SHP77 treated with DMSO at 0.1 percent for 48 hours (cell line): ENCODE data around the gene STX11.
"Not testable (repeated sequence)": the region's sequence is repeated elsewhere in the genome, so short reads cannot be mapped to it uniquely, and the experiment has no call there.

Source experiments
- DNase-seq: peaks from one replicate; lab custom pipeline; 2025; lab: John Stamatoyannopoulos, UW

The STX11 gene

DNA sequence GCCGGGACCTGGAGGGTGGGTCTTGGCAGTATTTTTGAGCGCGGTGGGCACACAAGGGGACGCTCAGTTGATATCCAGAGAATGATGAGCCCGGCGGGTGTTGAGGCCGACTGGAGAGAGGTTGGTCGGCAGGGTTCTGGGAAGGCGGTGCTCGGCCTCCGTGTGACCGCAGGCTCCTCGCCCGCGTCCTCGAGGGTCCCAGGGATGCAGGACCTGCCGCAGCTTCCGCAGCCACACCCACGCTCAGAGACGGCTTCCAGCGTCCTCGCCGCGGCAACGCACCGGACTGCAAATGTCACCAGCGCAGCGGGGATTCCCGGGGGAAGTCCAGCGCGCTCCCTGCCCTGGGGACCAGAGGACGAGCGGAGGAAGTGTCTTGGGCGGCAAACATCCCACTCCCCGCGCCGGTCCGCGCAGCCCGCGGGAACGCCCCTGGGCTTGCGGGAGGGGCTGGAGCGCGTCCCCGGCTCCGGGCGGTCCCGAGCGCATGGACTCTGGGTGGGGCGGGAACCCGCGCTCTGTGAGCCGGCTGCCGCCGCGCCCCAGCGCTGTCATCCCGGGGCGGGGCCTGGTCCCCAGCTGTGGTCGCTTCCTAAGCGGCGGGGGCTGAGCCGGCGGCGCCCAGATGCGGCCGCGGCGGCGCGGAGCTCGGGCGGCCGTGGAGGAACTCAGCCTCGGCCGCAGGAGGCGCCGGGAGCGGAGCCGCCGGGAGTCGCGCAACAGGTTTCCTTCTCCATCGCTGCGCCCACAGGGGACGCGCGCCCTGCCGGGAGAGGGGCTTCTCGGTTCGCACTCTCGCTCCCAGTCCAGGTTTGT, at the start of gene STX11:
Gene STX11 (plus strand): TSS at position 624 of the 816 bp plus-strand sequence. CDS start 36,111 bp downstream, outside the sequence.
- DNase-seq = no peak

DNA sequence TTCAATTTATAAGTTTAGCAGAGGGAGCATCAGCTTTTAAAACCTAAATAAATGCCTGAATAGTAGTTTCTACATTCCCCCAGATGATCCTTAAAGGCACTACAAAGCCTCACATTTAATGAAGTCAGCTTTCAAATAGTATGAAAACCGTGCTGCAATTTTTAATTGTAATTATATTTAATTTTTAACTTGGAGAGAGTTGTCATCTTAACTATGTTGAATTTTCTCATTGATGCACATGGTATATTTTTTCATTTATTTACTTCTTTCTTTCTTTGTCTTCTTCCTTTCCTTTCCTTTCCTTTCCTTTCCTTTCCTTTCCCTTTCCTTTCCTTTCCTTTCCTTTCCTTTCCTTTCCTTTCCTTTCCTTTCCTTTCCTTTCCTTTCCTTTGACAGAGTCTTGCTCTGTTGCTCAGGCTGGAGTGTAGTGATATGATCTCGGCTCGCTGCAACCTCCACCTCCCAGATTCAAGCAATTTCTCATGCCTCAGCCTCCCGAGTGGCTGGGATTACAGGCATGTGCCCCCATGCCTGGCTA, 47.2 kb upstream of the STX11 start:
- no peak for DNase-seq

DNA sequence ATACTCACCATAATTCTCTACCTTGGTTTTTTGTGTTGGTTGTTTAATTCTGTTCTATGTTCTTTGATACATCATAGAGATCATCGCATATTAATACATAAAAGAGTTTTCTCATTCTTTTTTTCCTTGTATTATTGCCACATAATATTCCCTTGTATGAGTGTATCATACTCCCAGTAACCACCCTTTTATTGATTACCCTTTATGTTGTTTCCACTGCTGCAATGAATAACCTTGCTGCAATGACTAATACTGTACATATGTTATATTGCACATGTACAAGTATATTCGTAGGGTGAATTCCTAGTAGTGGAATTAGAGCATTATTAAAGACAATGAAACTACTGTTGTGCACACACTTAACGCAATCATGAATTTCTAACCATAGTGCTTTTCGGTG, 45.8 kb upstream of the STX11 start:
- DNase-seq = no peak

DNA sequence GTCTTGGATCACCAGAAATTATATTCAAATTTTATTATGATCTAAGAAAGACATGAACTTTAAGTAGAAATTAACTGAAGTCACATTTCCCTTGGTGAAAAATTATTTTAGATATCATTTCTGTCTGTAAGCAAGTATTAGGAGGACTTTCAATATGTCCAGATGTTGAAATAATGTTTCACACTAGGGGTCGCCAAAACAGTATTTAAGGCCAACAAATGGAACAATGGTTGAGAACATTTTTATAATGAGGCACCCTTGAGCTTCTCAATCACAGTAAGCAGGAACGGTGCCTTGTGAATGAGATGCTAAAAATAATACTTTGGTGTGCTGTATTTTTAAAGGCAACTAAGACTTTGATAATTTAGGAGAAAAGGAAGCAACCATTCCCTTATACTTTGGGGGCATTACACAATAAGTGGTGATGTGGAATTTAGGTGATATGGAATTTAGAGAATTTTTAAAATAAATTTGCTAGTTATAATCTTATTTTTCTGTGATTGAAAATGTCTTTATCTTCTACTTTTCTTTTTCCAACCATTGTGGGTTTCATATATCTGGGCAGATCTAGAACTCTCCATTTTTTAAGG, 45.3 kb upstream of the STX11 start:
- no peak for DNase-seq

DNA sequence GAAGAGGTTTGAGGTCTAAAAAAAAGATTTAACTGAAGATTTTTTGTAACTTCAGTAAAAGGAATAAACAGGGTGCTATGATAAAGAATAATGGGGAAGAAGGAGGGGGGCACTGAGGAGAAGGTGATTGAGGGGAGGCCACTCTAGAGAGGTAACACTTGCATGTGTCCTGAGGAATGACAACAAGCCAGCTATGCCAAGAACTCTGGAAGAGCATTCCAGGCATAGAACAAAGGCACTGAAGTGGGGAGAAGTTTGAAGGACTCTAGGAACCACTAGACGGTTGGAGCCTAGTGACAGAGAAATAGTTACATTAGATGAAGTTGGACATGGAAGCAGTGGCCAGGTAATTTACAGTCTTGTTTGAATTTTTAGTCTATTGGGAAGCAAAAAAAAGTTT, 44.1 kb upstream of the STX11 start:
- no peak for DNase-seq

DNA sequence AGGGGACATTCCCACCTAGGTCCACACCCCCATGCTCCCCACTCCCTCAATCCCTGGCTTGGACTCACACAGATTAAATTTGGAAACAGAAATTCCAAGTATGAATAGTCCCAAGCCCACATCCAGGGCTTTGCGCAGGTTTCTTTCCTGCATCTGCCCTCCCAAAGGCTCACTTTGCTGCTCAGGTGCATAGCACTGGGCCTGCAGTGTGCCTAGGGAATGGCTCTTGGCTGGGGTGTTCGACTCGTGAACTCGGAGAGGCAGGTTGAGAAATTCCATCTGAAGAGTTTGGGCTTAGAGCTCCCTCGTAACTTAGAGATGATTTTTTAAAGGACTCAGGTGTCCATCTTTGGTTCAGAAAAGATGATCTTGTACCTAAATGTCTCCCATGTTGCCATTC, 40.1 kb upstream of the STX11 start:
- no peak for DNase-seq

DNA sequence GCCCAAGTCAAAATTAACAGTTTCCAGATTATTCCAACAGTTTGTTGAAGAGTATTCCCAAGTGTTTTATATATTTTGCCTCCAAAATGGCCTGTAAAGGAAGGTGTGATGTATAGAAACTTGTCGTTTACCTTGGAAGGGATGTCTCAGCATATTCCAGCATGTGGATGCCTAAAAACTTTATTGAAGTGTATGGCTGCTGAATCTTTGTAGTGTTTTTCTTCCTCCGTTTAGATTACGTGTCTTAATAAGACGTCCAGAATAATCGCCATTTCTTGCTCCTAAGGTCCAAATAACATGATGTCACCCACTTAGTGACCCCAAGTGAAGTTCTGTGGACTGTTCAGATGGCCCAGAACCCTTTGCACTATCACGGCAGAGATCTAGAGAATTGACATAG, 37.0 kb upstream of the STX11 start:
- DNase-seq = no peak

DNA sequence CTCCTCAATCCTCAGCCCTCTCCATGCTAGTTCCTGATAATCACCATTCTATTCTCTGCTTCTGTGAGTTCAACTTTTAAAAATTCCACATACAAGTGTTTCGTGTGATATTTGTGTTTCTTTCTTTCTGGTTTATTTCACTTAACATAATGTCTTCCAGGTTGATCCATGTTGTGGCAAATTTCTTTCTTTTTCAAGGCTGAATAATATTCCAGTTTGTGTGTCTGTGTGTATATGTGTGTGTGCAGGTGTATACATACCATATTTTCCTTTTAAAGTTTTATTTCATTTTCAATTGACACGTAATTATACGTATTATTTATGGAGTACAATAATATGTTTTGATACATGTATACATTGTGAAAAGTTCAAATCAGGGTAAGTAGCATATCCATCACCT, 35.1 kb upstream of the STX11 start:
- DNase-seq = no peak

DNA sequence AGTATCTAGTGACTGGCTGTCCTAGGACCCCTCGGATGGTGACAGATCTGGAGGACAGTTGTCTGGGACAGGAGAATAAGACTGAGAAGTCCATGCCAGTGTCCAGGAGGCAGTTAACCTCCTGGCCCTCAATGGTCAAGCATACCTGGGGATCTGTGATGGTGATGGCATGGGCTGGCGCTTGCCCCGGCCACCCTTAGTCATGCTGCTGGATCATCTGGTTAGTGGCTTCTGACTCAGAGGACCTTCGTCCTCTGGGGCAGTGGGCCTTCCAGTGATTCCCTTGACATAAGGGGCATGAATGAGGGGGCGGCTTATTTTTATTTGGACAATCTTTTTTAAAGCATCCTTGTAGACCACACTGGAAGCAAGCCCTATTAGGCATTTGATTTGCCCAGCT, 30.9 kb upstream of the STX11 start:
- no peak for DNase-seq

DNA sequence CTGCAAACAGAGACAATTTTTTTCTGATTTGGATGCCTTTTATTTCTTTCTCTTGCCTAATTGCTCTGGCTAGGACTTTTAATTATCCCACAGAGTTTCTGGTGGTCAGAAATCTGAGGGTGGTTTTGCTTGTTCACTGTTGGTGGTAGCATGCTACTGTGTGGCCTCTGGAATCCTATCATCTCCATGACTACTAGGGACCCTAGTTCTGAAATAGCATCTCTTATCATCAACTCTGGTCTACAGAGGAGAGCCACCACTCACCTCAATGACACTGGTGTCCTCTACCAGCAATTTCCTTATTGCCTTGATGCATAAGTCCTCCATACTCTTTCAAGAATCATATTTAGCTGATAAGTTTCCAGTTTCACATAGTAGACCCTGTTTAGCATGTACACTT, 27.5 kb upstream of the STX11 start:
- no peak for DNase-seq

DNA sequence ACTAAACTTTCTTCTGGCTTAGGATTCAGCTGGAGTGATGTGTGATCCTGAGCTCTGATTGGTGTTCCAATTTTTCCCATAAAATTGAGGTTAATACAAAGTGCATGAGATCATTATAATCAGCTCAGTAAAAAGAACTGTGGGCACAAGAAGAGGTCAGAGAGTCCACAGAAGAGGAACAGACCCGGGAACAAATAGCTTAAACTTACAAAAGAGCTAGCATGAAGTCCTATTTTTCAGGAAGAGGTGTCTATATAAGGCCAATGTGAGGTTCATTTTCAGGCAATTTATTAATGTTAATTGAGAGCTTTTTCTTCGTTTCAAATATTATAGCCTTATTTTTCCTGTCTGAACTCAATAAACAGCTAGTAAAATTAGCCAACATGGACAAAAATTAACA, 26.9 kb upstream of the STX11 start:
- no peak for DNase-seq

DNA sequence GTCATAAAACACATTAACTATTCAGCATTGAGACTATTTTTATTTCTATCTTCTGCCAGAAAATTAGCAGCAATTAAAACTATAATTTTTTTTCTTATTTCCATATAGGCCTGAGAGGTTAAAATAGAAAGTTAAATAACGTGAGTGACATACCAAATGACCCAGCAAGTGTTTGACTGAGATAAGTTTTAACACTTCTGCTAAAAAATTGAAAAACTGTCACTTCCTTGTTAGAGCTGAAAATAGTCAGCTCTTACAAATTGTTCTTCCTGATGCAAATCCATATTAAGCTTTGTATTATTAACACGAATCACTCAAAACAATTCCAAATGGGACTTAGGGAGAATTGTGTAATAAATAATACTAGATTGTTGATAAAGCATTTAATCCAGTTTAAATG, 26.5 kb upstream of the STX11 start:
- no peak for DNase-seq

DNA sequence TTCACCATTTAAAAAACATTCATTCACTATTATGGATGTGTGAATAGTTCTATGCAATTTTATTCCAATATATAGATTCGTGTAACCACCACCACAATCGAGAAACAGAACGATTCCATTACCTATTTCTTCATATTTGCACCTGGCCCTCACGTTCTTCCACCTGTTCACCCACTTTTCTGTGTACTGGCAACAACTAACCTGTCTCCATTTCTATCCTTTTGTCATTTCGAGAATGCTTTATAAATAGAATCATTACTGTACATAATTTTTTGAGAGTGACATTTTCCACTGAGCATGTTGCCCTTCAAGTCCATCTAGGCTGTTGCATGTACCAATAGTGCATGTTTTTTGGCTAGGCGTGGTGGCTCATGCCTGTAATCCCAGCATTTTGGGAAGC, 23.2 kb upstream of the STX11 start:
- no peak for DNase-seq

DNA sequence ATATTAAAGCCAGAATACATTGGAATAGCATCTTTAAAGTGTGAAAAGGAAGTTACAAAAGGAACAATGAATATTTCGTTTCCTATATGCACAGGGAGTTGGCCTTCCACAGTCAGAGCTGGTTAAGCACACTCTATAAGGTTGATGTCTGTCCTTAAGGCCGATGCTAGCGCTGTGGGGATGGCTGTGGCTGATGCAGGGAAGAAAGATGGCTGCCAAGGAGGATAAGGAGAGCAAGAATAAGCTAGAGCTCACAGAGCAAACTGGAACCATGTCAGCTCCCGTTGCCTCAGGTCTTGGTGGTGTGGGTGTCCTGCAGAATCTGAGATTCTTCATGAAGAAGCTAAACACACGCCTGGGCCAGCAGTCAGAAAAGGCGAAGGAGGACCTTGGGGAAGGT, 20.8 kb upstream of the STX11 start:
- DNase-seq = no peak

DNA sequence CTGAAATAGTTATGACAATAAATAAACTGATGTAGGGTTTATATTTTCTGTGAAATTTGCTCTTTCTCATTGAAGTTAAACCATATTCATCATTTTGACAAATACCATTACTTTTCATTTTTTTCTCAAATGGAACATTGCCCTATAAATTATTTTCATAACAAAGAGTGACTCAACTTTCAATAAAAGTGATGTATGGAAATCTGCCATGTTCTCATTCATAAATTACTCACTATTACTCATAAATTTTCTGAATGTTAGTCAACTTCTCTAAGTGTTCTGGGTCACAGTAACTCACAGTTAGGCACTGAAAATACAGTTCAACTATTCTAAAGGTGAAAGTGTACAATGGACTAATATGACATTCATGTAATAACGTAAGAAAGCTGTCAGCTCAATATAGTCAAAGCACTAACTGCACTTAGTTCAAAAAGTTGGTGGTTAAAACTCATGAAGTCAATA, 19.0 kb upstream of the STX11 start:
- no peak for DNase-seq

DNA sequence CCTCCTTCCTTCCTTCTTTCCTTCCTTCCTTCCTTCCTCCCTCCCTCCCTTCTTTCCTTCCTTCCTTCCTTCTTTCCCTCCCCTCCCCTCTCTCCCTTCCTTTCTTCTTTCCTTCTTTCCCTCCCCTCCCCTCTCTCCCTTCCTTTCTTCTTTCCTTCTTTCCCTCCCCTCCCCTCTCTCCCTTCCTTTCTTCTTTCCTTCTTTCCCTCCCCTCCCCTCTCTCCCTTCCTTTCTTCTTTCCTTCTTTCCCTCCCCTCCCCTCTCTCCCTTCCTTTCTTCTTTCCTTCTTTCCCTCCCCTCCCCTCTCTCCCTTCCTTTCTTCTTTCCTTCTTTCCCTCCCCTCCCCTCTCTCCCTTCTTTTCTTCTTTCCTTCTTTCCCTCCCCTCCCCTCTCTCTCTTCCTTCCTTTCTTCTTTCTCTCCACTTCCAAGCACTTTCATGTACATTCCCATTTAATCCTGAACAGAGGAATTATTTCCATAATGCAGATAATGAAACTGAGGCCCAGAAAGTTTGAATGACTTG, 18.1 kb upstream of the STX11 start:
- not testable (repeated sequence) for DNase-seq

DNA sequence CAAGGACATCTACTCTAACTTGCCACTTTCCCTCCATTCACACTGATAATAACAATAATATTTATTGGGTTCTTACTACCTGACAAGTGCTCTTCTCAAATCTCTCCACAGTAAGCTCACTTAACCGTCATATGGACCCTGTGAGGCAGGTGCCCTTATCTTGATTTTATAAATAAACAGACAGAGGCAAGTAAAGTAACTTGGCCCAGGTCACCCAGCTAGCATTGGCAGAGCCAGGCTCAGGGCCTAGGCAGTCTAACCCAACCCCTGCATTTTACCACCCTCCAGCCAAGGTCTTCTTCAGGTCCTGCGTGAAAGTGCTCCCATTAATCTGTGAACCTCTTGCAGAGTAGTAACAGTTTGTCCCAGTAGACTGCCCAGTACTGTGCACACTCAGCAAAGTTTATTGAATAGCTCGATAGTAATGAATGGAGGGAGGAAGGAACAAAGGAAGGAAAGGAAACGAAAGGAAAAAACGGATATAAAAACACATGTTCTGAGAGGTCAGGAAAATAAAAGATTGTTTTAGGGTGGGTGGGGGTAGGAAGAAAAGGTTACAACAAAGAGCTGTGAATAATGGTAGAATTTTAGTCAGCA, 17.0 kb upstream of the STX11 start:
- no peak for DNase-seq

DNA sequence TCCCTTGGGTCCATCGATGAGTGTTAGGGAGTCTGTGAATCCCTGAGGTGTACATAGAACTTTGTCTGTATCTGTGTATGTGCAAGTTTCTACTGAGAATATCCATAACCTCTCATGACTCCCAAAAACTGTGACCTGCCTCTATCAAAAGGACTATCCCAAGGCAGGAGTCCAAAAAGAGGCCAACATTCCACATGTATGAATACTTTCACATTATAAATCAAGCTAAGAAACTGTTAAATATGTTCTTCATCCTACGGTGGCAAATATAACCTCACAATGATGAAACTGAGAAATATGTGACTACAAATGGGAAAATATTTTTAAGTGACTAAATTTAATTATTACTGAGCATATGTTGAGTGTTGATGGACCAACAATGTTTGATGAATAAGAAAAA, 16.1 kb upstream of the STX11 start:
- no peak for DNase-seq

DNA sequence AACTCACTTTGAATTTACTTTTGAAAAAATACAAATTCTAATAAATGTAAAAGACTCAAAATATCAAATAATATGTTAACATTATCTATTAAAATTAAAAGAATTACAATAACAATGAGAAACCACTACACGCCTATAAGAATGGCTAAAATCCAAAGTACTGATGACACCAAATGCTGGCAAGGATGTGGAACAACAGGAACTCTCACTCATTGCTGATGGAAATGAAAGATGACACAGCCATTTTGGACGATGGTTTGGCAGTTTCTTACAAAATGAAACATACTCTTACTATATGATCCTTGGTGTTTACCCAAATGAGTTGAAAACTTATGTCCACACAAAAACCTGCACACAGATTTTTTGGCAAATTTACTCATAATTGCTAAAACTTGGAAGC, 15.6 kb upstream of the STX11 start:
- no peak for DNase-seq

DNA sequence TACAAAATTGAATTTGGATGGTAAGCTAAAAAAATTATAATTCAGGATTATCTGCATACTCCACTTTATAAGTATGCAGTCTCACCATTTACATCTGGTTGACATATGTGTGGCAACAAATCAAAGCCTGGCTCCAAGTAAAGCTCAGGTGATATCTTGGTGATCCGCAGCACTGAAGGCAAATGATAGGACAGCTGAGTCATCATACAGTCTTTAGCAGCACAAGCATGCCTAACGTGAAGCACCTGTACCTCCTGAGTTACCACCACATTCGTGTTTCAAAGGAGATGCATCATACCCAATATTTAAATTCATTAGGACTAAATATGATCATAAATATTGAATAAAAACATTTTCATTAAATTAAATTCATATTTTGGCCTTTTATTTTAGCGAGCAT, 11.8 kb upstream of the STX11 start:
- DNase-seq = no peak

DNA sequence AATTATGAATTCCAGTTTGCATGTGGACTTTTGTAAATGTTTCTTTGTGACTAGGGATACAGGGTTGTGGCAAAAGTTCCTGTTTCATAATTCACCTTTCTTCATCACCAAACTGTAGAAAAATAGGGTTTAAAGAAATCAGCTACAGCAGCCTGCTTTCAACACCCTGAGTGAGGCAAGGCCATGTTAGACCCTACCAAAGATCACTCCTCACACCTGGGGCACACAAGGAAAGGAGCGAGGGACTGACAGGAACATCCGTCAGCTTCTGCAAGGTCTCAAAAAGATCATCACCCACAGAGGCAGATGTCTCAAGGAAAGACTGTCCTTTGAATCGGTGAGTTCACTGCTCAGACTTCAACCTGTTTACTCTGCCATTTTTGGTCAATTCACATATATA, 10.5 kb upstream of the STX11 start:
- DNase-seq = no peak

DNA sequence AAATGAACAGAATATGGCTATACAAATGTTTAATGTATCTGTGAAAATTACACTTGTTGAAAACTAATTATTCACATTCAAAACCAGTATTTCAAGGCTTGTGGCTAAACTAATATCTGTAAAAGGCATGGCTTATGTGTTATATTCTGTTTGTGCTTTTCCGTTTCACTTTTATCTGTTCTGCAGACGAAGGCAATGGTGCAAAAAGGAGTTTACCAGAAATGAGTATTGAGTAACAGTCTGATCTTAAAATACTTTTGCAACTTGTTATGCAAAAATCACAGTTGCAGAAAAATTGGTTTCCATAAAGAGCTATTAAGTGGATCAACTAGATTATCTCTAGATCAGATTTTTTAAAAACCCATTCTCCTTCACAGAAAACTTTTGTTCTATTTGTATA, 9.4 kb upstream of the STX11 start:
- no peak for DNase-seq

DNA sequence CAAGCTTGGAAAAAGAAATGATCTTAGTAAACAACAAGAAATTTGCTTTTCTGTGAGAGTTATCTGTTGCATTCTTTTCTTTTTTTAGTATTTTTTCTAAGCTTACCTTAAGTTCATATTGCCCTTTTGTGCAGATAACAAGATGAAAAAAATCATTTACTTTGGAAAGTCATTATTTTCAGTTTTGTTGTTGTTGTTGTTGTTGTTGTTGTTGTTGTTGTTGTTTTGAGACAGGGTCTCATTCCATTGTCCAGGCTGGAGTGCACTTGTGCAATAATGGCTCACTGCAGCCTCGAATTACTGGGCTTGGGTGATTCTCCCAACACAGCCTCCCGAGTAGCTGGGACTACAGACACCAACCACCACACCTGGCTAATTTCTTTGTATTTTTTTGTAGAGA, 8.8 kb upstream of the STX11 start:
- no peak for DNase-seq
